HG03064 (cell line): ENCODE measurements around the gene DNM1.
"Not testable (repeated sequence)": the region's sequence is repeated elsewhere in the genome, so short reads cannot be mapped to it uniquely, and the experiment has no call there.

Experiments used
- ATAC-seq: cut with Tn5 transposase; IDR thresholded peaks from one replicate; pipeline ENCODE4 v1.9.1; 2021; ENCODE audit warnings: low read depth; ENCODE audit not compliant: unreplicated experiment

DNM1 gene

DNA sequence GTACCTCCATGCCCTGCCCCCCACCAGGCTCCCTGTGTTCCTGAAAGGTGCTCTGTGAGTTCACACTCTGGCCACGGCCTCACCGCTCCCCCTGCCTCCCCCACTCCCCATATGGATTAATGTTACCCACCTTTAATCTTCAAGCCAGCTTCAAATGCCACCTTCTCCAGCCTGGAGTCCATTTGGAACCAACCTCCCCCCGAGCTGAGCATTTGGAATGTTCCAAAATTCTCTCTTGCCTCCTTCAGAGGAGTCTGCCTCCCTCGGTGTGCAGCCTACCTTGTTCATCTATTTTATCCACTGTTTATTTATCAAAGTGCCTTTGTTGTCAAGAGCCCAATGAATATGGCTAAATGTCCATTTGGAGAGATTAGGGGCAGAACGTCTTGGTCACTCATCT, 68.3 kb downstream of the DNM1 start:
- ATAC-seq, result no peak

DNA sequence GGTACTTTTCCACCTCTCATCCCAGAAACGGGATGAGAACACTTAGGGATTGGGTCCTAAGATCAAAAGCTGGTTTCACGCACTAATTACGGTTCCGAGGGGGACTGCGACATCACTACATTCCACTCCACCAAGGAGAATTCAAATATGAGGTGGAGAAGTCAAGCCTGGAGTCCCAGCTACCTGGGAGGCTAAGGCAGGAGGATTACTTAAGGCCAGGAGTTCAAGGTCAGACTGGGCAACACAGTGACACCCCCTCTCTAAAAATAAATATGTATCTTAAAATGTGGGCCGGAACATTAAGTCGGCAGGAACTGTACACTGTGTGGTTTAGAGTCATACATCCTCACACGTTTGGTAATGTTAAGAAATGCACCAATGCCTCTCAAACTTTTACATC, 71.1 kb downstream of the DNM1 start:
- no peak for ATAC-seq

DNA sequence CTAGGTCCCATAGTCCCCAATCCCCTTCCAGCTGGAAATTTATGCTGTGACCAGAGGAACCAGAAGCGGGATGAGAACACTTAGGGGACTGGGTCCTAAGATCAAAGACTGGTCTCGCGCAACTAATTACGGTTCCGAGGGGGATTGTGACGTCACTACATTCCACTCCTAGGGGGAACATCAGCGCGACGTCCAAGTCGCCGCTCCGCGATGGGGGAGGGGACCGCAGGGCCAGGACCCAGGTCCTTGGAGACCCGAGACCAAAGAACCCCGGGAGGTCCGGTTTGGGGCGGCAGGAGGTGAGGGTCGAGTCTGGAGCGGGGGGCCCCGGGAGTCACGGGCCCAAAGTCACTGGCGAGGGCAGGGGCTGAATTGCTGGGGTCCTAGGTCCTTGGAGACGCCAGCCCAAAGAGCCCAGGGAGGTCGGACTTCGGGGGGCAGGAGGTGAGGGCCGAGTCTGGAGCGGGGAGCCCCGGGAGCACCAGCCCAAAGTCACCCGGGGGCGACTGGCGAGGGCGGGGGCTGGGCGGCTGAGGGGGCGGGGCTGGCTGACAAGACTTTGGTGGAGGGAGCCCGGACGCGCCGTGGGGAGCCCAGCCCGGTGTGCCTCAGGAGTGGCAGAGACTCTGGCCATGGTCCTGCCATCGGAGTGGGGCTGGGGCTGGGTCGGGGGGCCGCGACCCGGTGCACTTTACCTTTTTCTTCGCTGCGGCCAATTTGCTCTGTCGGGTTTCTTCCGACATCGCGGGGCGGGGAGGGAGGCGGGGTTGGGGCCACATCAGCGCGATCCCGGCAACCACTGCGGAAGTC, 72.2 kb downstream of the DNM1 start, which contains the start of gene GOLGA2:
Gene GOLGA2, minus strand, starts transcription at position 810 of the 810 bp plus-strand sequence. Its CDS starts 31 bp downstream, at position 779.
- ATAC-seq, result peak; percentile 44

DNA sequence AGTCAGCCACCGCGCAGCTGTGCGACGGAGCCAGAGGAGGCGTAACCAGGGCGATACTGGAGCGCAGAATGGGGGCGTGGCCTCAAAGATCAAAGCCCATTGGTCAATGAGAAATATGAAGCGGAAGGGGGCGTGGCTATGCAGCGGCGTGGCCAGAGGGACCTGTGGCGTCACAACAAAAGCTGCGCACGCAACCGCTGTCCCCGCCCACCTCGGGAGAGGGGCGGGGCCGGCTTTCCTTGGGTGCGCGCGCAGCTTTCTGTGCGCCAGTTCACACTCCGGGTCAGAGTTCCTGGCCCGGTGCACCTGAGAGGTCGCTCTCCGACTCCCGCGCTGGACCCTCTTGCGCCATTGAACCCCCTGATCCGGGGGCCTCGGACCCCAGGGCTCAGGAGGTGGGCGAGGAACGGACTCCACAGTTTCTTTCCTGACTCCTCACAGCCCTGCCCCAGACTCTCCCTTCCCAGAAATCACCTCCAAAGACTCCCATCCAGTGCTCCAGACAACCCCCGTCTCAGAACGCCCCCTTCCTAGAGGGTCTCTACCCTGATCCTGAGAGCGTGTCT, 72.9 kb downstream of the DNM1 start, which contains the start of gene SWI5:
Gene SWI5, plus strand, starts transcription at position 269 of the 566 bp plus-strand sequence.
- peak; percentile 96 for ATAC-seq

DNA sequence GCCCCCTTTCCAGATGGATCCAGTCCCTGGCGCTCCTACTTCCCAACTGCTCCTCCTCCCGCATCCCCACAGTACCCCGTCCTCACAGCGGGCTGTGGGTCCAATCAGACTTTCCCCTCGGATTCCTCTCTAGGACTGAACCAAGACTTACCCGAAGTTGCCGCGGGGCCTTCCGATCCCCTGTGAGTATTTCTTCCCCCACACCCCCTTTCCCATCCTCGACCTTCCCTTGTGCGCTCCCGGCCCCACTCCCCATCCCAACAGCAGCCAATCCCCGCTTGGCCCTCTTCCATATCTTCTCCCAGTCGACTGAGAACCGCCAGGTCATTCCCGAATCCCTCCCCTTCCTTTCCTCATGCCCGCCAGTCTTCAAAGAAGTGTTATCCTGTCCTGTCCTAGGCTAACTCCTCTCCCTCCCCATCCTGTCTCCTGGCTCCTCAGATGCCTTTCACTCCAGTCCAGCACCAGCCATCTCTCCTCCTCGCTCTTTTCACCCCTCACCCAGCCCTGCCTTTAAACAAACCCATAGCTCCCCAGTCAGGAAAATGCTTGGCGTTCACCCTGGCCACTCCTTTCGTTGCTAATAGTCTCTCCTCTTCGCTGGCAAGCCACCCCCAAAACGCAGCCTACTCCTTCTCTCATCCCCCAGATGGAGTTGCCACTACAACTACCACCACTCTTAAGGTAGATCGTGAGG, 73.5 kb downstream of the DNM1 start:
- ATAC-seq, result no peak

DNA sequence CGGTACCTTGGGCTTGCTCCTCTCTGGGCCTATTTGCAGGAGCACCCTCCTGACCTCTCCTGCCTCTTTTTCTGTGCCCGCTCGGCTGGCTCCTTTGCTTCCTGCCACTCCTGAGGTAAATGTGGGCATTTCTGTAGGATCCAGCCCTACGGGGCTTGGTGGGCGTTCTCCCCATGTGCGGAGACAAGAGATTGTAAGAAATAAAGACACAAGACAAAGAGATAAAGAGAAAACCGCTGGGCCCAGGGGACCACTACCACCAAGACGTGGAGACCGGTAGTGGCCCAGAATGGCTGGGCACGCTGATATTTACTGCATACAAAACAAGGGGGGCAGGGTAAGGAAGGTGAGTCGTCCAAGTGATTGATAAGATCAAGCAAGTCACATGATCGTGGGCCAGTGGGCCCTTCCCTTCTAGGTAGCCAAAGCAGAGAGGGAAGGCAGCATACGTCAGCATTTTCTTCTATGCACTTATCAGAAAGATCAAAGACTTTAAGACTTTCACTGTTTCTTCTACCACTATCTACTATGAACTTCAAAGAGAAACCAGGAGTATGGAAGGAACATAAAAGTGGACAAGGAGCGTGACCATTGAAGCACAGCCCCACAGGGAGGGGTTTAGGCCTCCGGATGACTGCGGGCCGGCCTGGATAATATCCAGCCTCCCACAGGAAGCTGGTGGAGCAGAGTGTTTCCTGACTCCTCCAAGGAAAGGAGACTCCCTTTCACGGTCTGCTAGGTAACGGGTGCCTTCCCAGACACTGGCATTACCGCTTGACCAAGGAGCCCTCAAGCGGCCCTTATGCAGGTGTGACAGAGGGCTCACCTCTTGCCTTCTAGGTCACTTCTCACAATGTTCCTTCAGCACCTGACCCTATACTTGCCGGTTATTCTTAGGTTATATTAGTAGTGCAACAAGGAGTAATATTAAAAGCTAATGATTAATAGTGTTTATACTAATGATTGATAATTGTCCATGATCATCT, 76.2 kb downstream of the DNM1 start:
- ATAC-seq, result not testable (repeated sequence)

DNA sequence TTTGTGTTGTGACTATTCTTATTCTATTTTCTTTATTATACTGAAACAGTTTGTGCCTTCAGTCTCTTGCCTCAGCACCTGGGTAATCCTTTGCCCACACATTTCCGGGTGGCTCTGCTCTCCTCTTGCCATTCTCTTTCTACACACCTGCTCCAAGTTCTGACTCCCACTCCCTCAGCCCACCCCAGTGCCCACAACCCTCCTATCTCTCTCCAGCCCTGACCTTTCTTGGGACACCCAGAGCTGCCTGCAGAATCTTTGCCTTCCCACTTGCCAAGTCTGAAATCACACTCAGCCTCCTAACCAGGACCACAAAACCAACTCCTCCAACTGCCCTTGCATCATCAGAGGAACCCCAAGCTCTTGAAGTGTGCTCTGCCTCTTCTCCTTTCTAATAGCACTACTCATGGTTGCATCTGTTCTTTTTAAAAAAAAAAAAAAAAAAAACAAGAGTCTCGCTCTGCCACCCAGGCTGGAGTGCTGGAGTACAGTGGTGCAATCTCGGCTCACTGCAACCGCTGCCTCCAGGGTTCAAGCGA, 77.0 kb downstream of the DNM1 start:
- no peak for ATAC-seq

DNA sequence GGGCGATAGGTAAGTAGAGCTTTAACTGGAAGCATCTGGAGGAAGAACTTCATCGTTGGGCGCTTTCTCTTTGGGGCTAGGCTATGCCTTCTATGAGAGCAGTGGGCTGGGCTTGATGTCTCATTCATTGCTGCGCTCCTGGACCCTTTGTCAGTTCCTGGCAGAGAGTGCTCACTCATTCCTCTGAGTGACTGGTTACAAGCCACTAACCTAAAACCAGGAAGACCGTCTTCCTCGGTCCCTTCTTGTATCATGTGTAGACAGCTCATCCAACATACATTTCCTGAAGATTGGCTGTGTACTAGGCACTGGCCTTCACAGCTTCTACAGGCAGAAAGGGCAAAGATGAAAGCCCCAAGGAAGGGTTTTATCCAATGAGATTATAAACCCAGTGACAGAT, 79.3 kb downstream of the DNM1 start:
- ATAC-seq, result no peak

DNA sequence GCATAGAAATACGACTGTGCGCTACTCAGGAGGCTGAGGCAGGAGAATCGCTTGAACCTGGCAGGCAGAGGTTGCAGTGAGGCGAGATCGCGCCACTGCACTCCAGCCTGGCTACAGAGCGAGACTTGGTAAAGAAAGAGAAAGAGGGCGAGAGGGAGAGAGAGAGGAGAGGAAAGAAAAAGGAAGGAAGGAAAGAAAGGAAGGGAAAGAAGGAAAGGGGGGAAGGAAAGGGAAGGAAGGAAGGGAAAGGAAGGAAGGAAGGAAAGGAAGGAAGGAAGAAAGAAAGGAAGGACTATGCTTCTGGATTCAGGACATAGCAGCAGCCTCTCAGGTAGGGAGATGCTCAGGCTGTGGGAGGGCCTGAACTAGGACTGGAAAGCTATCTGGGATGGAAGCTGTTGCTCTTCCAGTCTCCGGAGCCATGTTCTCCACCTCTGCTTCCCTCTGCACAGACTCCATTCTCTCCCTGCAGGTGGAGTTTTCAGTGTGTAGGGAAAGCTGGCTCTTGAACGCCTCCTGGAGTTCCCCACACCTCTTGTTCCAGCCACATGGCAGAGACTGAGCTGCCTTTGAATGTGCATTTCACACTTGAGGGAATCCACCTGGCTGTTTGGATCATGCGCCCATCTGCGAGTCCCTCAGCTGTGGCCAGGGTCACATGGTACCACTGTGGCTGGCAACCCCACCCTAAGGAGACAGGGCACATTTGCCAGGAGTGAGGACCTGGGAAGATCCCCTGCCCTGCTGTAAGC, 82.0 kb downstream of the DNM1 start:
- no peak for ATAC-seq

DNA sequence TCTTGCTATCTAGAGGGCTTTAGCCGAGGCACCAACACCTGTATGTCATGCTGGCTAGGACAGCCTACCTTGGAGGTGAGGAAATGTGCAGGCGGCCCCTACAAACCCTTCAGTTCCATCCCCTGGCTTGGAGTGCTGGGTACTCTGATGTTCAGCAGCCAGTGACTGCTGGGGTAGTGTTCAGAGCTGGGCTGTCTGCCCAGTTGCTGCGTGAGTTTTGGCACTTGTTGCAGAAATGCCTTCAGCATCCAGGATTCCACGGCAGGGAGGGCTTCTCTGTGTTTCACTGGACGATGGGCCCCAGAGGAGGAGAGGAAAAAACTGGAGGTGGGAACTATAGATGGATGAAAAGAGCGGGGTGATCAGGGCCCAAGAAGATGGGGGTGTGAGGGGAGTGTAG, 83.3 kb downstream of the DNM1 start:
- no peak for ATAC-seq

DNA sequence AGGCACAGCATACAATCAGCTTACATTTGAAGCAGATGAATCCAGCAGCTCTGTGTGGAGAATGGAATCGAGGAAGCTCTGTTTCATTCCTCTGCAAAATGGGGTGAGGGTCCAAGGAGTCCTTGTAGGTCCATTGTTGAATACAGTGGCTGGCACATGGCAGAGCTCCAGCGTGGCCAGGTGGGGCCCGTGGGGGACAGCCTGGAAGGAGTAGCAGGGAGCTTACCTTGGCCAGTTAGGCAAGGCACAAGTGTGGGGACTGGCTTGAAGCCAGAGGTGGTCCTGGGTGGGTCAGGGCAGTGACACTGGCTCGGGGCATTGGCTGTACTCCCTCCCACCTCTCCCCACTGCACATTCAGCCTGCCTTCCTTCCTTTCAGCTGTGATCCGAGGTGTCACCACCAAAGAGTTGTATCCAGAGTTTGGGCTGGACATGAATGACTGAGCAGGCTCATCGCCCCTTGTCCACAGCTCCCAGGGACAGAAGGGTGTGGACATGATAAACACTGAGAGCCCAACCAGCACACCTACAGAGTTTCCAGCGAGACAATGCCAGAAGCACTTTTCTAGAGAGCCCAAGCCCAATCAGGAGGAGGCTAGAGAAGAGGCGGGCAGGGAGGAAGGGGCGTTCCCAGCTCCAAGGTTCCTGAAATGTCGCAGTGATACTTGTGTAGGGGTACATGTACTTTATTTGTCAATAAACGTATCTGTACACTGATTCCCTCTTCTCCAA, 85.3 kb downstream of the DNM1 start:
- no peak for ATAC-seq

DNA sequence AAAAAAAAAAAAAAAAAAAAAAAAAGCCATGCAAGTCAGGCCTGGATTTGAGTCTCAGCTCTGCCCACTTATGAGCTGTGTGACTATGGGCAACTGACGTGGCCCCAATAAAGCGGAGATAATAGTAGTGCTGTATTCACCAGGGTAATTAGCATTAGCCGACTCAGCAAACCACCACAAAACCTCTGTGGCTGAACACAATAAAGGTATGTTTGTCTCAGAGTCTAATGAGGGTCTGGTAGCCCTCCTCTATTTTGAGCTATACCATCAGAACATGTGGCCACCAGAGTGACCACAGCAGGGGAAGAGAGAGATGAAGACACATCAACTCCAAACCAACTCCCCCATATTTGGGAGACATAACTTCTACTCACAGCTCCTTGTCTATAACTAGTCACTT, 88.8 kb downstream of the DNM1 start:
- no peak for ATAC-seq

DNA sequence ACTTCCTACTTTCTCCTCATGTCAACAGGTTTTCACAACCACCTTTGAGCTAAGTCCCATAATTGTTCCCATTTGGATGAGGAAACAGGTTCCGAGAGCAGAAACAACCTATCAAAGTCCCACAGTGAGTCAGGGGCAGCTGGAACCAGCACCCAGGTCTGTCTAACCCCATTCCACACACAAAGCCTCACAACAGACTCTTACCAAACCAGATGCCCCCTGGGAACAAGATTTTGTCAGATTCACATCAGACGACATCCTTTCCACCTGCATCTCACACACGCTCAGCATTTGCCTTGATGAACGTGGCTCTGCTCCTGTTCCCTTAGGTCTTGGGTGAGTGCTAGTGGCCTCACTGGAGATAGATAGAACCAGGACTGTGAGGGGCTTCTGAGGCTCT, 89.9 kb downstream of the DNM1 start:
- ATAC-seq, result no peak

DNA sequence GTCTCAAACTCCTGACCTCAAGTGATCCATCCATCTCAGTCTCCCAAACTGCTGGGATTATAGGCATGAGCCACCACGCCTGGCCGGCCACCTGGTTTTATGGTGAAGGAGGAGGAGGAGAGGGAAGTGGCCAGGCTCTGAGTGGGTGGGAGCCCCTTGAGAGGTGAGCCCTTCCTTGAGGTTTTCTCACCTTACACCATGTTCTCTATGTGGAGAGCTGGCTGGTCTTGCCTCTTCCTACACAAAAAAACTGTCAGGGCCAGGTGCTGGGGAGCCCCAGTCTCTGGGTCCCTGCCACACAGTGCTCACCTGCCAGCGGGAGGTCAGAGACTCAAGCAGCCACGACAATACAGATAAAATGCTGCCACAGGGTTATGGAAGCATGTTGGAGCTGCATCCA, 91.0 kb downstream of the DNM1 start:
- ATAC-seq, result no peak

DNA sequence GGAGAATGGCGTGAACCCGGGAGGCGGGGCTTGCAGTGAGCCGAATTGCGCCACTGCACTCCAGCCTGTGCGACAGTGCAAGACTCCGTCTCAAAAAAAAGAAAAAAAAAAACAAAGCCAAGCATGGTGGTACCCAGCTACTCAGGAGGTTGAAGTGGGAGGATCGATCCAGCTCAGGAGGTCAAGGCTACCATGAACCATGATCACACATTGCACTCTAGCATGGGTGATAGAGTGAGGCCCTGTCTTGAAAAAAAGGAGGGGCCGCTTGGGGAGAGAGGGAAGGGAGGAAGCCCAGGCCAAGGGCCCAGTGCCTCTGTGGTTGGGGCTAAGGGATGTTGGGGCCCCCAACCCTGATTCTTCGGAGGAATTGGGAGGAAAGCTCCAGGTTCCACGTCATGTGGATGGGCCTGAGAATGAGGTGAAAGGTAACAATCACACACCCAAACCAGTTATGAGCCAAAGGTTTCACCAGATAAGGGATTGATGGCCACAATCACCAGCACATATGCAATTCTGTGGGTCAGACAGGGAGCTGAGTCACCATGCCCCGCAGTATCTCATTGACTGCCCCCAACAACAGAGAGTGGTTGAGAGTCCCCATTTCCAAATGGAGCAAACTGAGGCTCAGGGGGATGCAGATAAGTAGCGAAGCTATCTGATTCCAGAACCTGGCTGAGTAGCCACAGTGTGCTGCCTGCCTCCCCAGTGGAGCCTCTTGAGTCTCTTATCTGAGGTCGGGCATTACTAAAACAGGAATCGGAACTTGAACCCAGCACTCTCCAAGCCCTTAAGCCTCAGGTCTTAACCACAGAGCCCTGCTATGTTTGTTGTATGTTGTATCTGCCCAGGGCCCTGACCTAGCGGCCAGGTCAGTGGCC, 93.4 kb downstream of the DNM1 start:
- no peak for ATAC-seq

DNA sequence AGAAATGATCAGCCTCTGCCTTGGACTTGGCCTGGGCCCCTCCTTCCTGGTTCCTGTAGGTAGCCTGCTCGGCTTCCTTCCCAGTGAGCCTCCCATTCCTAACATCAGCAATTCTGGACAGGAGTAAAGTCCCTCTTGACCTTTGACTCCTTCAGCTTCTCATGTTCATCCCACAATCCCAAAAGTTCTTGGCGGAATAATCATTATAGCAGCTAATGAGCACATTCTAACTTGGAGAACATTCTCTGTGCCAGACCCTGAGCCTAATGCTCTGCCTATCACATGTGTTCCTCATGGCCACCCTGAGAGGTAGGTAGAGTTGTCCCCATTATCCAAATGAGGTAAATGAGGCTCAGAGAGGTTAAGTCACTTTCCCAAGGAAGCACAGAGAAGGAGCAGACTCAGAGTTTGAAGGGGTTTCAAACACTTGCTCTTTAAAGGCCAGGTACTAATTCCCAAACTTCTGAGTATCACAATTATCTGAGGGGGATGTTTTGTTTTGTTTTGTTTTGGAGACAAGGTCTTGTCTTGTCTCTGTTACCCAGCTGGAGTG, 94.1 kb downstream of the DNM1 start:
- no peak for ATAC-seq
